HEK293 (cell line): Measurements from ENCODE around the gene ADM.

Source experiments
- KLF7 ChIP-seq: fragments of 450-650 bp; formaldehyde crosslinking; IDR thresholded peaks from 2 replicates; pipeline ENCODE4 v1.5.1; 2016; ENCODE audit warnings: missing biosample characterization, missing genetic modification characterization, borderline replicate concordance
- KLF9 ChIP-seq: fragments of 450-650 bp; formaldehyde crosslinking; IDR thresholded peaks from 2 replicates; pipeline ENCODE4 v1.5.1; 2016; ENCODE audit warnings: missing biosample characterization, missing genetic modification characterization, low read depth
- MYNN ChIP-seq: fragments of 450-650 bp; formaldehyde crosslinking; IDR thresholded peaks from 2 replicates; pipeline ENCODE4 v1.5.1; 2016; ENCODE audit warnings: missing biosample characterization, missing genetic modification characterization, borderline replicate concordance
- OSR2 ChIP-seq: fragments of 450-650 bp; formaldehyde crosslinking; IDR thresholded peaks from 2 replicates; pipeline ENCODE4 v1.5.1; 2016; ENCODE audit warnings: missing biosample characterization, missing genetic modification characterization
- REPIN1 ChIP-seq: fragments of 450-650 bp; formaldehyde crosslinking; IDR thresholded peaks from 2 replicates; pipeline ENCODE4 v1.5.1; 2017; ENCODE audit warnings: missing biosample characterization, missing genetic modification characterization, low read depth
- SETDB1 ChIP-seq: IDR thresholded peaks from one replicate; pipeline ENCODE4 v1.6.1; 2017; ENCODE audit warnings: mild to moderate bottlenecking, low read length, moderate library complexity, mixed read lengths; ENCODE audit not compliant: insufficient read length
- TRIM28 ChIP-seq: IDR thresholded peaks from 2 replicates; pipeline ENCODE4 v1.6.1; 2011; ENCODE audit warnings: low read length, control low read depth, borderline replicate concordance
- WT1 ChIP-seq: fragments of 450-650 bp; formaldehyde crosslinking; IDR thresholded peaks from 2 replicates; pipeline ENCODE4 v1.5.1; 2016; ENCODE audit warnings: missing biosample characterization, missing genetic modification characterization
- ZBTB10 ChIP-seq: fragments of 450-650 bp; formaldehyde crosslinking; IDR thresholded peaks from 2 replicates; pipeline ENCODE4 v1.5.1; 2016; ENCODE audit warnings: missing biosample characterization, missing genetic modification characterization
- ZEB2 ChIP-seq: fragments of 450-650 bp; formaldehyde crosslinking; IDR thresholded peaks from 2 replicates; pipeline ENCODE4 v1.5.1; 2016; ENCODE audit warnings: missing biosample characterization, missing genetic modification characterization
- ZFHX2 ChIP-seq: fragments of 450-650 bp; formaldehyde crosslinking; conservative IDR thresholded peaks from 2 replicates; pipeline ENCODE4 v1.5.1; 2016; ENCODE audit warnings: missing biosample characterization, missing genetic modification characterization
- ZFP3 ChIP-seq: fragments of 450-650 bp; formaldehyde crosslinking; IDR thresholded peaks from 2 replicates; pipeline ENCODE4 v1.5.1; 2016; ENCODE audit warnings: low read depth, missing biosample characterization, missing genetic modification characterization
- ZFP41 ChIP-seq: fragments of 450-650 bp; formaldehyde crosslinking; IDR thresholded peaks from 2 replicates; pipeline ENCODE4 v1.5.1; 2016; ENCODE audit warnings: missing biosample characterization, missing genetic modification characterization, borderline replicate concordance
- ZFP69B ChIP-seq: fragments of 450-650 bp; formaldehyde crosslinking; IDR thresholded peaks from 2 replicates; pipeline ENCODE4 v1.5.1; 2016; ENCODE audit warnings: missing biosample characterization, missing genetic modification characterization
- ZNF114 ChIP-seq: fragments of 450-650 bp; formaldehyde crosslinking; IDR thresholded peaks from 2 replicates; pipeline ENCODE4 v1.5.0; 2017; ENCODE audit warnings: missing biosample characterization, missing genetic modification characterization
- ZNF140 ChIP-seq: fragments of 450-650 bp; formaldehyde crosslinking; IDR thresholded peaks from 2 replicates; pipeline ENCODE4 v1.5.1; 2016; ENCODE audit warnings: missing biosample characterization, missing genetic modification characterization
- ZNF146 ChIP-seq: fragments of 450-650 bp; formaldehyde crosslinking; IDR thresholded peaks from 2 replicates; pipeline ENCODE4 v1.5.1; 2016; ENCODE audit warnings: missing biosample characterization, missing genetic modification characterization
- ZNF155 ChIP-seq: fragments of 450-650 bp; formaldehyde crosslinking; IDR thresholded peaks from 2 replicates; pipeline ENCODE4 v1.5.1; 2016; ENCODE audit warnings: missing biosample characterization, missing genetic modification characterization
- ZNF175 ChIP-seq: fragments of 450-650 bp; formaldehyde crosslinking; IDR thresholded peaks from 2 replicates; pipeline ENCODE4 v1.5.1; 2016; ENCODE audit warnings: missing biosample characterization, missing genetic modification characterization
- ZNF2 ChIP-seq: fragments of 450-650 bp; formaldehyde crosslinking; IDR thresholded peaks from 2 replicates; pipeline ENCODE4 v1.5.1; 2016; ENCODE audit warnings: missing biosample characterization, missing genetic modification characterization
- ZNF202 ChIP-seq: fragments of 450-650 bp; formaldehyde crosslinking; IDR thresholded peaks from 2 replicates; pipeline ENCODE4 v1.5.1; 2016; ENCODE audit warnings: missing biosample characterization, missing genetic modification characterization, borderline replicate concordance
- ZNF211 ChIP-seq: fragments of 450-650 bp; formaldehyde crosslinking; IDR thresholded peaks from 2 replicates; pipeline ENCODE4 v1.5.1; 2016; ENCODE audit warnings: low read depth, missing biosample characterization, missing genetic modification characterization
- ZNF221 ChIP-seq: fragments of 450-650 bp; formaldehyde crosslinking; IDR thresholded peaks from 2 replicates; pipeline ENCODE4 v1.5.1; 2017; ENCODE audit warnings: missing biosample characterization, missing genetic modification characterization, borderline replicate concordance
- ZNF223 ChIP-seq: fragments of 450-650 bp; formaldehyde crosslinking; IDR thresholded peaks from 2 replicates; pipeline ENCODE4 v1.5.1; 2016; ENCODE audit warnings: missing biosample characterization, missing genetic modification characterization
- ZNF266 ChIP-seq: fragments of 450-650 bp; formaldehyde crosslinking; IDR thresholded peaks from 2 replicates; pipeline ENCODE4 v1.5.1; 2016; ENCODE audit warnings: missing biosample characterization, missing genetic modification characterization, low read depth
- ZNF274 ChIP-seq, 2 experiments: fragments of 200-500 bp in 1 of 2; fragments of 450-650 bp in 1 of 2; sonication (Bioruptor generic) in 1 of 2; formaldehyde crosslinking in 1 of 2; IDR thresholded peaks; 2 replicates each; pipeline versions ENCODE4 v1.5.1 to v1.6.1; 2014 to 2016; ENCODE audit warnings: borderline replicate concordance in 1 of 2, inconsistent platforms in 1 of 2, low read length in 1 of 2, missing biosample characterization in 1 of 2, missing genetic modification characterization in 1 of 2
- ZNF302 ChIP-seq: fragments of 450-650 bp; formaldehyde crosslinking; IDR thresholded peaks from 2 replicates; pipeline ENCODE4 v1.5.1; 2016; ENCODE audit warnings: missing biosample characterization, missing genetic modification characterization, low read depth
- ZNF416 ChIP-seq: fragments of 450-650 bp; formaldehyde crosslinking; IDR thresholded peaks from 2 replicates; pipeline ENCODE4 v1.5.1; 2016; ENCODE audit warnings: missing biosample characterization, missing genetic modification characterization
- ZNF514 ChIP-seq: fragments of 450-650 bp; formaldehyde crosslinking; IDR thresholded peaks from 2 replicates; pipeline ENCODE4 v1.5.1; 2016; ENCODE audit warnings: missing biosample characterization, missing genetic modification characterization
- ZNF544 ChIP-seq: fragments of 450-650 bp; formaldehyde crosslinking; IDR thresholded peaks from 2 replicates; pipeline ENCODE4 v1.5.0; 2017; ENCODE audit warnings: missing biosample characterization, missing genetic modification characterization
- ZNF580 ChIP-seq: fragments of 450-650 bp; formaldehyde crosslinking; IDR thresholded peaks from 2 replicates; pipeline ENCODE4 v1.5.1; 2016; ENCODE audit warnings: missing biosample characterization, missing genetic modification characterization
- ZNF600 ChIP-seq: fragments of 450-650 bp; formaldehyde crosslinking; IDR thresholded peaks from 2 replicates; pipeline ENCODE4 v1.5.1; 2016; ENCODE audit warnings: missing biosample characterization, missing genetic modification characterization
- ZNF658 ChIP-seq: fragments of 450-650 bp; formaldehyde crosslinking; IDR thresholded peaks from 2 replicates; pipeline ENCODE4; 2016; ENCODE audit warnings: missing biosample characterization, missing genetic modification characterization
- ZNF768 ChIP-seq: fragments of 450-650 bp; formaldehyde crosslinking; IDR thresholded peaks from 2 replicates; pipeline ENCODE4 v1.5.1; 2018; ENCODE audit warnings: missing biosample characterization, mild to moderate bottlenecking, missing genetic modification characterization
- ZSCAN23 ChIP-seq: fragments of 450-650 bp; formaldehyde crosslinking; IDR thresholded peaks from 2 replicates; pipeline ENCODE4 v1.5.1; 2016; ENCODE audit warnings: missing biosample characterization, missing genetic modification characterization
- TF ChIP-seq, protein P1 (sequence below): fragments of 450-650 bp; formaldehyde crosslinking; IDR thresholded peaks from 2 replicates; pipeline ENCODE4 v1.5.1; 2016; ENCODE audit warnings: missing biosample characterization, missing genetic modification characterization
- TF ChIP-seq, protein P2 (sequence below): IDR thresholded peaks from 2 replicates; pipeline ENCODE4 v1.6.1; 2011; ENCODE audit warnings: mild to moderate bottlenecking, low read depth, low read length, borderline replicate concordance

The ADM gene

DNA sequence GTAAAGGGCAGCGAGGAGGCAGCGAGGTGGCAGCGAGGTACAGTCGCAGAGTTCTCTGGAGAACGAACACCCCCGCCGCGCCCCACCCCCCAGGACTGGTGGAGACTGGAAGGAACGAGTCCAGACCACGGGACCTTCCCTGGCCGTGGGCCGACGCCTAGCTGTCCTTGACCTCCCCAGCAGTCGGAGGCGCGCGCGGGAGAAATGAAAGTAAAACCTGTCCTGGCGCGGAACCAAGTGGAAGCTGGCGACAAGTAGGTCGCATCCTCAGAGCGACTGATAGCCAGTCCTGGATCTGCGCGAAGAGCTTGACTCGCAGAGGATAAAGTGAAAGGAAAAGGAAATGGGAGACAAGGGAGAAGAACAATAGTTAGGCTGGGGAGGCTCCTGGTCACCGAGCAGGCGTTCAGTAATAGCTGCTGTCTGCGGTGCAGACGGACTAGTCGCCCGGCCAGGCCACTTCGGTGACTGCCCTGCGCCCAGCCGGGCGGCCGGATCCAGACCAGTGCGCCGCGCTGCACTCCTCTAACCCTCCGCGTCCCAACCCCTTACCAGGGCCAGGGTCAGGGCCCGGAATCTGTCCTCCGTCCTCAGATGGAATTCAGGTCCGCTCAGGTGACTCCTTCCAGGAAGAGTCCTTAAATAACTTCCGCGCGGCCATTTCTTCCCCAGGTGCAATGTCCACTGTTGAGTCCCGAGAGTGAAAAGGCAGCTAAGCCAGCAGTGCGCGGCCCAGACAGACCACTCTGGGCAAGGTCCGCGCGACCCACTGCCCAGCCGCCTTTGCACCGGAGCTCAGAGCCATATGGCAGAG lies 1.9 kb upstream of the ADM start (continued):
- no peak for TF ChIP-seq ZFP41
- TF ChIP-seq SETDB1, result no peak
- no peak for TF ChIP-seq ZNF768
- TF ChIP-seq KLF7 (tag by site-specific recombination), result no peak
- no peak for TF ChIP-seq TRIM28
- no peak for TF ChIP-seq ZNF114 (tag by site-specific recombination)
- TF ChIP-seq ZNF658 (tag by site-specific recombination), result no peak
- TF ChIP-seq, protein P1, sequence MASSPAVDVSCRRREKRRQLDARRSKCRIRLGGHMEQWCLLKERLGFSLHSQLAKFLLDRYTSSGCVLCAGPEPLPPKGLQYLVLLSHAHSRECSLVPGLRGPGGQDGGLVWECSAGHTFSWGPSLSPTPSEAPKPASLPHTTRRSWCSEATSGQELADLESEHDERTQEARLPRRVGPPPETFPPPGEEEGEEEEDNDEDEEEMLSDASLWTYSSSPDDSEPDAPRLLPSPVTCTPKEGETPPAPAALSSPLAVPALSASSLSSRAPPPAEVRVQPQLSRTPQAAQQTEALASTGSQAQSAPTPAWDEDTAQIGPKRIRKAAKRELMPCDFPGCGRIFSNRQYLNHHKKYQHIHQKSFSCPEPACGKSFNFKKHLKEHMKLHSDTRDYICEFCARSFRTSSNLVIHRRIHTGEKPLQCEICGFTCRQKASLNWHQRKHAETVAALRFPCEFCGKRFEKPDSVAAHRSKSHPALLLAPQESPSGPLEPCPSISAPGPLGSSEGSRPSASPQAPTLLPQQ (tag by site-specific recombination), result 0 out of 2 replicates have a peak, but pooled peaks have one; percentile 13
- TF ChIP-seq ZNF202 (tag by site-specific recombination), result no peak
- no peak for TF ChIP-seq ZNF2 (tag by site-specific recombination)
- TF ChIP-seq ZFHX2 (tag by site-specific recombination), result peak; percentile 75
- no peak for TF ChIP-seq ZNF274 (IDR thresholded peaks at IDR 0.05; ENCODE audit: low read length)
- TF ChIP-seq ZNF274 (tag by site-specific recombination; IDR thresholded peaks at IDR 0.05; ENCODE audit: borderline replicate concordance), result no peak
- no peak for TF ChIP-seq ZNF155
- TF ChIP-seq ZNF175 (tag by site-specific recombination), result no peak
- no peak for TF ChIP-seq ZNF544 (tag by site-specific recombination)
- TF ChIP-seq ZNF211, result no peak
- no peak for TF ChIP-seq ZNF580 (tag by site-specific recombination)
- TF ChIP-seq ZNF223 (tag by site-specific recombination), result no peak
- TF ChIP-seq ZNF140 (tag by site-specific recombination), result no peak
- no peak for TF ChIP-seq ZNF221 (tag by site-specific recombination)
- TF ChIP-seq ZBTB10, result no peak
- no peak for TF ChIP-seq ZNF266 (tag by site-specific recombination)
- peak; percentile 24; the same call in 1 of the 2 replicates for TF ChIP-seq ZEB2 (tag by site-specific recombination)
- TF ChIP-seq WT1 (tag by site-specific recombination), result 0 out of 2 replicates have a peak, but pooled peaks have one; percentile 33
- no peak for TF ChIP-seq ZFP69B (tag by site-specific recombination)
- no peak for TF ChIP-seq ZSCAN23
- no peak for TF ChIP-seq OSR2 (tag by site-specific recombination)
- no peak for TF ChIP-seq MYNN (tag by site-specific recombination)
- TF ChIP-seq ZNF514 (tag by site-specific recombination), result no peak
- TF ChIP-seq ZNF416 (tag by site-specific recombination), result no peak
- TF ChIP-seq ZNF146 (tag by site-specific recombination), result no peak
- TF ChIP-seq KLF9, result no peak; the same call in 1 of the 2 replicates
- no peak for TF ChIP-seq REPIN1 (tag by site-specific recombination)
- no peak for TF ChIP-seq ZFP3 (tag by site-specific recombination)
- TF ChIP-seq, protein P2, sequence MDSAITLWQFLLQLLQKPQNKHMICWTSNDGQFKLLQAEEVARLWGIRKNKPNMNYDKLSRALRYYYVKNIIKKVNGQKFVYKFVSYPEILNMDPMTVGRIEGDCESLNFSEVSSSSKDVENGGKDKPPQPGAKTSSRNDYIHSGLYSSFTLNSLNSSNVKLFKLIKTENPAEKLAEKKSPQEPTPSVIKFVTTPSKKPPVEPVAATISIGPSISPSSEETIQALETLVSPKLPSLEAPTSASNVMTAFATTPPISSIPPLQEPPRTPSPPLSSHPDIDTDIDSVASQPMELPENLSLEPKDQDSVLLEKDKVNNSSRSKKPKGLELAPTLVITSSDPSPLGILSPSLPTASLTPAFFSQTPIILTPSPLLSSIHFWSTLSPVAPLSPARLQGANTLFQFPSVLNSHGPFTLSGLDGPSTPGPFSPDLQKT, result no peak
- no peak for TF ChIP-seq ZNF302 (tag by site-specific recombination)
- peak; percentile 71 for TF ChIP-seq ZNF600 (tag by site-specific recombination)
